HG02970 (cell line): ENCODE results near the gene THBD.

Experiments used
- ATAC-seq: cut with Tn5 transposase; IDR thresholded peaks from one replicate; pipeline ENCODE4 v1.9.1; 2021; ENCODE audit warnings: mild to moderate bottlenecking, moderate library complexity, moderate number of reproducible peaks; ENCODE audit not compliant: unreplicated experiment, low FRiP score

Gene THBD

GRCh38 chr20:23049201-23050075, at the start of gene THBD:
TSS of gene THBD (minus strand) at chr20:23049672. CDS start at chr20:23049504, 168 bp downstream.
- no peak for ATAC-seq

- no peak for ATAC-seq
Measured at GRCh38 chr20:23097636-23098580, 48.4 kb upstream of the THBD start.

- no peak for ATAC-seq
Measured at GRCh38 chr20:23096986-23097520, 47.6 kb upstream of the THBD start.

GRCh38 chr20:23096097-23096496, 46.6 kb upstream of the THBD start:
- no peak for ATAC-seq

- ATAC-seq, result no peak
Measured at GRCh38 chr20:23095499-23095898, 46.0 kb upstream of the THBD start.

GRCh38 chr20:23094927-23095326, 45.5 kb upstream of the THBD start:
- no peak for ATAC-seq

GRCh38 chr20:23094213-23094896, 44.9 kb upstream of the THBD start:
- ATAC-seq, result no peak

- no peak for ATAC-seq
Measured at GRCh38 chr20:23093613-23094012, 44.1 kb upstream of the THBD start.

GRCh38 chr20:23092861-23093495, 43.5 kb upstream of the THBD start:
- ATAC-seq, result no peak

- ATAC-seq, result no peak
Measured at GRCh38 chr20:23092384-23092756, 42.9 kb upstream of the THBD start.

GRCh38 chr20:23091721-23092383, 42.4 kb upstream of the THBD start:
- no peak for ATAC-seq

GRCh38 chr20:23090878-23091277, 41.4 kb upstream of the THBD start:
- no peak for ATAC-seq

GRCh38 chr20:23090147-23090546, 40.7 kb upstream of the THBD start:
- no peak for ATAC-seq

- ATAC-seq, result no peak
Measured at GRCh38 chr20:23088866-23089265, 39.4 kb upstream of the THBD start.

- no peak for ATAC-seq
Measured at GRCh38 chr20:23087587-23088251, 38.2 kb upstream of the THBD start.

GRCh38 chr20:23086931-23087411, 37.5 kb upstream of the THBD start:
- no peak for ATAC-seq

GRCh38 chr20:23086056-23086566, 36.6 kb upstream of the THBD start, which contains the start of gene CD93:
TSS of gene CD93 (minus strand) at chr20:23086324. CDS start at chr20:23086192, 132 bp downstream.
- no peak for ATAC-seq

- no peak for ATAC-seq
Measured at GRCh38 chr20:23085436-23086055, 36.1 kb upstream of the THBD start.
